Frontal cortex (tissue), 1 donor: Measurements from ENCODE around the gene VKORC1. TPM values are rescaled to one million over a fixed set of nuclear protein-coding genes. Genes with fewer than 3 reads are reported as not detected.

Experiments used
- total RNA-seq: library from RNA; depleted of rRNA; stranded (reverse); fragments of >200 nt; gene quantifications from one replicate; pipeline ENCODE4 v1.2.3, GENCODE V29; 2014

The VKORC1 gene
- total RNA-seq, 1 donor from 2014 or later: 35.9 TPM

Other genes with a start within 250 kb of the VKORC1 start
- gene BCL7C, start 200.7 kb downstream of the VKORC1 start, total RNA-seq: 41.6 TPM
- 0.41 TPM for gene CTF1, start 198.2 kb downstream of the VKORC1 start, total RNA-seq
- 66.4 TPM for gene FBXL19, start 171.2 kb downstream of the VKORC1 start, total RNA-seq
- 4.1 TPM for gene ORAI3, start 145.7 kb downstream of the VKORC1 start, total RNA-seq
- gene SETD1A, start 137.0 kb downstream of the VKORC1 start, total RNA-seq: 1.6 TPM
- 2.0 TPM for gene HSD3B7, start 109.6 kb downstream of the VKORC1 start, total RNA-seq
- gene STX1B, start 84.2 kb downstream of the VKORC1 start, total RNA-seq: 11.4 TPM
- 13.9 TPM for gene STX4, start 61.2 kb downstream of the VKORC1 start, total RNA-seq
- 9.0 TPM for gene ZNF668, start 20.6 kb downstream of the VKORC1 start, total RNA-seq
- gene ZNF646, start 20.4 kb downstream of the VKORC1 start, total RNA-seq: 14.7 TPM
- 1.6 TPM for gene PRSS53, start 5.9 kb downstream of the VKORC1 start, total RNA-seq
- gene BCKDK, start 13.6 kb upstream of the VKORC1 start, total RNA-seq: 11.4 TPM
- gene KAT8, start 22.9 kb upstream of the VKORC1 start, total RNA-seq: 47.7 TPM
- not detected for gene PRSS8, start 40.9 kb upstream of the VKORC1 start, total RNA-seq
- 1.6 TPM for gene PRSS36, start 55.3 kb upstream of the VKORC1 start, total RNA-seq
- gene FUS, start 85.3 kb upstream of the VKORC1 start, total RNA-seq: 36.3 TPM
- gene PYCARD, start 108.0 kb upstream of the VKORC1 start, total RNA-seq: 1.6 TPM
- 1.2 TPM for gene TRIM72, start 119.3 kb upstream of the VKORC1 start, total RNA-seq
- 0.41 TPM for gene PYDC1, start 122.3 kb upstream of the VKORC1 start, total RNA-seq
- 2.0 TPM for gene ITGAM, start 165.2 kb upstream of the VKORC1 start, total RNA-seq